HK-2 (cell line): Measurements from ENCODE around the gene NPPC.
A peak's percentile ranks its signal among the peaks of the same experiment; 100 is the strongest.
"Not testable (repeated sequence)": the region's sequence is repeated elsewhere in the genome, so short reads cannot be mapped to it uniquely, and the experiment has no call there.

Experiments used
- DNase-seq: peaks from one replicate; pipeline ENCODE4 v3.0.0-alpha.2; 2018; ENCODE audit not compliant: unreplicated experiment

Gene NPPC

DNA sequence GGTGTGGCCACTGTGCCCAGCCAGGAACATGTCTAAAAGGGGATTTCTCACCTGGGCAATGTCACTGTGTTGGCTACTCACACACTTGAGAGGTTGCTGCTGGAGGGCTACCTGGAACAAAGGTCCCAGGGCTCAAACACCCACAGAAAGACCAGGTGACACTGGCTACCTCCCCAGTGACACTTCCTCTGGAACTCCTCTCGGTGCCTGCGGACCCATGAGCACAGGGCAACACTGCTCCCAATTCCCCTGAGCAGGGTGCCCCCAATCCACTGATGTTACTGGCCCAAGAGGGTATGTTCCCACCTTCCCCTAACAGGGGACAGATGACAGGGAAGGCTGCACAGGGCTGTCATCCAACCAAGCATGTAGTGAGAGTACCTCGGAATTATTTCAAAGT lies 5.8 kb downstream of the NPPC start:
- no peak for DNase-seq

DNA sequence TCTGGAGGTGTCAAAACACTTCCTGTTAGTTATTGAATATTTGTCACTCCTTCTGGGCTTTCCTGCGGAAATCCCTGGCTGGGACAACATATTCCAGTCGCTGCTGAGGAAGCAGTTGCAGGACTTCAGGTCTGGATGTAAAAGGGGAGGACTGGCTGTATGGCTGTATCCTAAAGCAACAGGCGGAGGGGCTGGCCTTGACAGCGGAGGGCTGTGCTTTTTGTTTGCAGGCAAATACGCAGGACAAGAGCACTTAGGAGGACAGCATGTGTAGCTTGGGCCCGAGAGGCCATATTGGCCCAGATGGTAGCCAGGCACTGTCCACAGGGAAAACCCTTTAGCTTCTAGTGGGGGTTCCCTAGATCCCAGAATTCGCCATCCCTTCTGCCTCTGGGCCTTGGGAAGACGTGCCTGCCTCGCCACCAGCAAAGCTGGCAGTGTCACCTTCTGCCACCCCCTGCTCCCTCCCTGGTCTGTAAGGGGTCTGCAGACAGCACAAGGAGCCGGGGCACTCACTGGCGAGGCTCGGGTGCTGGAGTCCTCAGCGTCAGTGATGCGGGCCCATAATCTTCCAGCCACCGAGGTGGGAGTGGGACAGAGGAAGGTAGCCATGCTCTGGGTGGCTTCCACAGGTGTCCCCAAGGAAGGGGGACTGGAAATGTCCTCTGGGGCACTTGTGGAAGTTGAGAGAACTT lies 6.7 kb downstream of the NPPC start:
- DNase-seq = no peak

DNA sequence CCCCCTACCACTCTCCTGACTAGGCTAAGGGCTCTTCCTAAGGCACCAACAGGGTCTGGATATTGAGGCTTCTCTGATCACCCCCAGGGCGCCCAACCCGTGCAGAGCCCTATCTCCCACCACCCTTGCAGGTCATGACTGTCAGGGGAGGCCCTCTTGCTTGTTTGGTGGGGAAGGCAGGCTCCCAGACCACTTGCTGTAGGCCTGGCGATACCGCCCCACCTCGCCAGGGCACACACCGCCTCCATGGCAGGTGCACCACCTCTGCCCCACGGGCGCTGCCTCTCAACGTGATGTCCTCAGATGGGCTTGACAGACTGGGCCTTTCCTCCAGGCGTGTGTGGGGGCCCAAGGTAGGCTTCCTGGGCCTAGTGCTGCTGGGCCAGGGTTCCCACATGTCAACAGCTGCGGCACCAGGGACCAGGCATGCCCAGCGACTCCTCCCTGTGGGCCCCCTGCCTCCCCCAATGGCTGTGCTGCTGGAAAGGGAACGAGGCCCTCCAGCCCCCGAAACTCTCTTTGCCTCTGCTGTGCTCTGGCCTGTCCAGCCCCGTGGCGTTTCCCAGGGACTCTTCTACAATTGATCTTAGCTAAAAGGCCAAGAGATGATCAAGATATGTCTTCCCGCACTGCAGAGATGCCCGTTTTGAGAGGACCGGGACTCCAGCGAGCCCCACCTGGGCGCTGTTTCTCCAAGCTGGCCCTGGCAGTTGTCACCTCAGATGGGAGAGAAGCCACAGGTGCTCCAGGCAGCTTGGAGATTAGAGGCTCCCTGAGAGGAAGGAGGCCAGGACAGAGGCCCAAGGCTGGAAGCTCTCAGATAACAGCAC lies 7.5 kb downstream of the NPPC start:
- DNase-seq = no peak

DNA sequence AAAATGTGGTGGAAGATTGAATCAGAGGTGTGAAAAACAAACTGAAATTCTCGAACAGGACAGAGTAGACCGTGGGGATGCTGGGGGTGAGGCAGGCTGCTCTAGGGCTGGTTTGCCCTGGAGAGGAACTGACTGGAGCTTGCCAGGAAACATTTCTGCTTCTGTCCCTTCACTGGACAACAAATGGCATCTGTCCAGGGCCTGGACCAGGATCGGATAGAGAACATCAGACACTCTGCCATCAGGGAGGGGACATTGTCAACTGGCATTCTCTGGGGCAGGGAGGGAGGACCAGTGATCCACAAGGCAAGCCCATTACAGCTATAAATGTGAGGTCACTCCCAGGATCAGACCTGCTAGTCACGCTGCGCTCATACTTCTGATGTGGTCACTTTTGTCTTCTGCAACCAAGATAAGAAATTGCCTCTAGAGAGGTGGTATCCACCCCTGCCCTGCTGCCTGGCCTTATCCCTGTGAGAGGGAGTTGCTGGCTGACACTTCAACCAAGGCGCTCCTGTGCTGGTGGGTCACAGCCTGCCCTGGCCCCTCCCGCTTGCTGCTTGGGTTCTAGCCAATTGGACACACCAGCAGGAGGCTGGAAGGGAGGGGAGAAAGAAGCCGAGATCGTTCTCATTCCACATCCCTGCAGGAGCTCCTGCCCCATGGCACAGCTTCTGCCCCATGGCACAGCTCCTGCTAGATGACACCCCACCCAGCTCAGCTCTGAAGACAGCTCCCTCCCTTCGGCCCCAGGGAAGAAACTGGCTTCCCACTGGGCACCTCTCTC lies 8.7 kb downstream of the NPPC start:
- DNase-seq = no peak

- no peak for DNase-seq
Measured at GRCh38 chr2:231914077-231914690, 12.0 kb downstream of the NPPC start.

GRCh38 chr2:231911381-231911780 lies 14.8 kb downstream of the NPPC start:
- DNase-seq = no peak

DNA sequence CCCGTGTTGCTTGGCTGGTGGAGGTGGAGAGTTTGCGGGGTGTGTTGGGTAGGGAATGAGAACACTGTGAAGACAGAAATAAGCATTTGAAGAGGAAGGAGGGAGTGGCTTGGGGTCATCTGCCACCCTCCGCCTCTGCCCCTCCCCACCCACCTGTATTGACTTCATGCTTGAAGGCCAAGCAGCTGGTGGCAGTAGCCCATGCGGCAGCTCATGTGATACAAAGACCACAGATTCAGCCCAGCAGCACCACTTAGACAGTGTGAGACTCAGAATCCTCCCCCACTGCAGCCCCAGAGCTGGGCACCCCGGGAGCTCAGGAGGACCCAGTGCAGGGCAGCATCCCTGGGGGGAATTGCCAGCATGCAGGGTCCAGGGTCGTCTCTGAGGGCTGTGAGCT lies 15.4 kb downstream of the NPPC start:
- DNase-seq = no peak

- DNase-seq = not testable (repeated sequence)
Measured at GRCh38 chr2:231910161-231910560, 16.0 kb downstream of the NPPC start.

DNA sequence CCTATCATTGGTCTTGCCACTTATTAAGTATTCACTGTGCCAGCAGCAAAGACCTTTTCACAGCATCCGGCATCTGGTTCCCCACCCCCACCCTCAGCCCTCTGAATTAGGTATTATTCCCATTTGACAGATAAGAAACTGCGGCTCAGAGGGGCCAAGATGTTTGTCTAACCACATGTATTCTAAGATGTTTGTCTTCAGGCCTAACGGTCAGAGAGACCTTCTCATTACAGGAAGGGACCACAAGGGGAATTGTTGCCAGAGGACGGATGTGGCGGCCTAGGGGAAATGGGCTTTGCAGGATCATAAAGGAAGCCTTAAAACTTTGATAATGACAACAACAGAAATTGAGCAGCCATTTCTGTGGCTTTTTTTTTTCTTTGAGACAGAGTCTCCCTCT lies 16.6 kb downstream of the NPPC start:
- no peak for DNase-seq

GRCh38 chr2:231908584-231908983 lies 17.6 kb downstream of the NPPC start:
- no peak for DNase-seq

GRCh38 chr2:231907765-231908164 lies 18.4 kb downstream of the NPPC start:
- DNase-seq = no peak

- DNase-seq = no peak
Measured at GRCh38 chr2:231905026-231905425, 21.2 kb downstream of the NPPC start.

- DNase-seq = no peak
Measured at GRCh38 chr2:231904161-231904611, 22.0 kb downstream of the NPPC start.

DNA sequence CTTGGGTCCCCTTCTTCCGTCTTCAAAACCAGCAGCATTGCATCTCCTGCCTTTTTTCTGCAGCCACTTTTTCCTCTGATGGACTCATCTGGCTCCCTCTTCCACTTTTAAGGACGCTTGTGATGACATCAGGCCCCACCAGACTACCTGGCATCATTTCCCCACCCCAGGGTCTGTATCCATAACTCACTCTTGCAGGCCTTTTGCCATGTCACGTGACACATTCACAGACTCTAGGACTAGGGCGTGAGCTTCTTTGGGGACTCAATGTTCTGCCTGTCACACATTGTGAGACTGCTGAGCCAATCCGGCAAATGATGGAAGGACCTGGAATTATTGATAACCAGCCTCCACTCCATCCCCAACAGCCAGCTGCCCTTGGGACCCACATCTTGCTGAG lies 23.6 kb downstream of the NPPC start:
- DNase-seq = no peak

- DNase-seq = no peak
Measured at GRCh38 chr2:231900972-231901371, 25.2 kb downstream of the NPPC start.

GRCh38 chr2:231900486-231900942 lies 25.7 kb downstream of the NPPC start:
- peak; percentile 88 for DNase-seq

- DNase-seq = no peak
Measured at GRCh38 chr2:231894566-231895380, 31.4 kb downstream of the NPPC start.

DNA sequence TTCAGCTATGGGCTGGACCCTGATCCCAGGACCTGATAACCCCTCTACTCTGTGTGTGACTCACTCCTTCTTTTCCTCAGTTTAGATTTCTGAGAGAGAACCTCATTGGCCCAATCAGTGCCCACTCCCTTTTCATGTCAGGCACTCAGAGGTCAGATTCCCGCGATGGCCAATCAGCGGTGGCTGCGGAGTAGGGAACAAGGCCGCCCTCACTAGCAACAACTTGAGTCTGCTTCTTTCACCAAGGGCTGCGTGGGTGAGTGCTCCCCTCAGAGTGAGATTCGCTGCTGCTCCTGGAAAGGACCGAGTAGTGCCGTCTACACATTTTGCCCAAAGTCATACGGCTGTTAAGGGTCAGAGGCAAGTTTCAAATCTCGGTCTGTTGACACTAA lies 34.7 kb downstream of the NPPC start:
- no peak for DNase-seq

- no peak for DNase-seq
Measured at GRCh38 chr2:231890896-231891513, 35.2 kb downstream of the NPPC start.

DNA sequence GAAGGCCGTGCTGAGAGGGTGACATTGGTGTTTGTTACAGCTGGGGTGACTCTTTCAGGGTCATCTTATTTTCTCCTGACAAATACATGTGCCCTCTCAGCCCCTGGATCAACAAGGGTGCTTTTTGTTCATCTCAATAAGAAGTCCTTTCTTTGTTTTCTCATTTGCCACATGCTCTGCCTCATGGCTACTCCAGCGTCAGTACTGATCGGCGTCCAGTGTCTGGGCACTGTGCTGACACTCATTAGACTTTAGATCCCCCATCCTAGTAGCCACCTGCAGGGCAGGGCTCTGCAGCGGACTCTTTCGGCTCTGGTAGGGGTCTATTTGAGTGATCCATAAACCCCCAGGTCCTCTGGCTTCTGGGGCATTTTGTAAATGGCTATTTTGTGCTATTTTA lies 38.4 kb downstream of the NPPC start:
- no peak for DNase-seq
